K562 (cell line): ENCODE measurements around the gene GLI1. TPM values are rescaled to one million over a fixed set of nuclear protein-coding genes. Genes with fewer than 3 reads are reported as not detected.
A peak's percentile ranks its signal among the peaks of the same experiment; 100 is the strongest.

Experiments used
- ATF2 ChIP-seq: sonication (generic); formaldehyde crosslinking; IDR thresholded peaks from 2 replicates; pipeline ENCODE4 v1.8.1; 2022; ENCODE audit warnings: missing genetic modification reagents
- ATF6 ChIP-seq: sonication (generic); formaldehyde crosslinking; IDR thresholded peaks from 2 replicates; pipeline ENCODE4 v1.4.0; 2020; ENCODE audit warnings: mild to moderate bottlenecking, missing genetic modification reagents
- CTBP1 ChIP-seq: fragments of 450-650 bp; IDR thresholded peaks from 2 replicates; pipeline ENCODE4 v1.6.1; 2016; ENCODE audit warnings: borderline replicate concordance
- DIDO1 ChIP-seq: fragments of 450-650 bp; IDR thresholded peaks from 2 replicates; pipeline ENCODE4 v1.6.1; 2016; ENCODE audit warnings: low read depth, missing biosample characterization, missing genetic modification characterization
- DLX4 ChIP-seq: fragments of 250-450 bp; sonication (Bioruptor Pico); IDR thresholded peaks from 2 replicates; pipeline ENCODE4 v1.6.1; 2021; ENCODE audit warnings: mild to moderate bottlenecking
- GABPB1 ChIP-seq: sonication (generic); formaldehyde crosslinking; IDR thresholded peaks from 2 replicates; pipeline ENCODE4 v1.8.0; 2022; ENCODE audit warnings: mild to moderate bottlenecking, missing genetic modification reagents
- HNRNPK ChIP-seq: fragments of 200-400 bp; formaldehyde crosslinking; IDR thresholded peaks from one replicate; pipeline ENCODE4 v1.6.1; 2018; ENCODE audit warnings: mild to moderate bottlenecking, low read depth, low read length; ENCODE audit not compliant: poor library complexity, severe bottlenecking
- KAT7 ChIP-seq: sonication (generic); formaldehyde crosslinking; IDR thresholded peaks from 2 replicates; pipeline ENCODE4 v1.8.0; 2022; ENCODE audit warnings: missing genetic modification reagents, mild to moderate bottlenecking, borderline replicate concordance
- KLF16 ChIP-seq: IDR thresholded peaks from 2 replicates; pipeline ENCODE4 v1.6.1; 2016; ENCODE audit warnings: antibody characterized with exemption
- L3MBTL2 ChIP-seq: fragments of 450-650 bp; IDR thresholded peaks from 2 replicates; pipeline ENCODE4 v1.6.1; 2016; ENCODE audit warnings: mild to moderate bottlenecking, moderate library complexity
- MCM2 ChIP-seq: fragments of 450-650 bp; IDR thresholded peaks from 2 replicates; pipeline ENCODE4 v1.6.1; 2017; ENCODE audit warnings: low read depth, mild to moderate bottlenecking
- MIER1 ChIP-seq: fragments of 450-650 bp; IDR thresholded peaks from 2 replicates; pipeline ENCODE4 v1.6.1; 2016; ENCODE audit warnings: antibody characterized with exemption, mild to moderate bottlenecking, low read depth
- NR1H2 ChIP-seq: sonication (generic); formaldehyde crosslinking; IDR thresholded peaks from 2 replicates; pipeline ENCODE4 v1.4.0; 2020; ENCODE audit warnings: mild to moderate bottlenecking, missing genetic modification reagents
- NRF1 ChIP-seq, 2 experiments: fragments of 450-650 bp; IDR thresholded peaks in 1 of 2; conservative IDR thresholded peaks in 1 of 2; 2 replicates each; pipeline ENCODE4 v1.6.1; 2014; ENCODE audit warnings: mild to moderate bottlenecking in 2 of 2
- POLR2AphosphoS2 ChIP-seq: IDR thresholded peaks from 2 replicates; pipeline ENCODE4 v1.6.1; 2012; ENCODE audit warnings: low read length, improper control_type of control experiment
- RB1 ChIP-seq: fragments of 450-650 bp; IDR thresholded peaks from 2 replicates; pipeline ENCODE4 v1.6.1; 2017; ENCODE audit warnings: low read depth, mild to moderate bottlenecking
- RBM17 ChIP-seq: fragments of 200-400 bp; formaldehyde crosslinking; IDR thresholded peaks from 2 replicates; pipeline ENCODE4 v1.6.1; 2017; ENCODE audit warnings: low read depth, mild to moderate bottlenecking, low read length, borderline replicate concordance
- RFX1 ChIP-seq: fragments of 450-650 bp; IDR thresholded peaks from 2 replicates; pipeline ENCODE4 v1.6.1; 2016; ENCODE audit warnings: mild to moderate bottlenecking, moderate library complexity
- SIN3A ChIP-seq, 2 experiments: fragments of 150-350 bp in 1 of 2; IDR thresholded peaks; 2 replicates each; pipeline ENCODE4 v1.6.1; 2011 to 2016; ENCODE audit warnings: borderline replicate concordance in 2 of 2, low read depth in 2 of 2, low read length in 2 of 2, mild to moderate bottlenecking in 2 of 2, moderate library complexity in 2 of 2; ENCODE audit not compliant: control insufficient read depth in 1 of 2
- SRF ChIP-seq, 2 experiments: fragments of 250-450, 450-650 bp in 1 of 2; sonication (Bioruptor Pico) in 1 of 2; sonication (generic) in 1 of 2; formaldehyde crosslinking; IDR thresholded peaks; 2 replicates each; pipeline versions ENCODE4 v1.5.0 to v1.5.1; 2020 to 2022; ENCODE audit warnings: mild to moderate bottlenecking in 1 of 2, missing genetic modification reagents in 1 of 2
- ZBTB49 ChIP-seq: sonication (generic); formaldehyde crosslinking; IDR thresholded peaks from 2 replicates; pipeline ENCODE4 v1.8.0; 2022; ENCODE audit warnings: missing genetic modification reagents, mild to moderate bottlenecking, borderline replicate concordance
- ZNF232 ChIP-seq: sonication (generic); formaldehyde crosslinking; IDR thresholded peaks from 2 replicates; pipeline ENCODE4 v1.8.0; 2022; ENCODE audit warnings: mild to moderate bottlenecking, missing genetic modification reagents
- ZNF239 ChIP-seq: fragments of 250-450 bp; sonication (Bioruptor Pico); IDR thresholded peaks from 2 replicates; pipeline ENCODE4 v1.4.0; 2020; ENCODE audit warnings: mild to moderate bottlenecking
- polyA plus RNA-seq, 8 experiments: library from polyadenylated mRNA; depleted of rRNA in 4 of 8; stranded (reverse) in 5 of 8; unstranded in 3 of 8; fragments of >200 nt; fragmentation: Nextera tagmentation in 2 of 8; fragmentation: Illumina TruSeq in 1 of 8; extraction: Ambion mirVana in 2 of 8; extraction: Trizol in 1 of 8; gene quantifications; 2 replicates each; pipeline versions ENCODE4 v1.2.1 to v1.2.3, GENCODE V29; 2011 to 2014; ENCODE audit warnings: inconsistent platforms in 1 of 8, missing spikeins in 1 of 8
- total RNA-seq, 7 experiments: library from RNA; depleted of rRNA in 6 of 7; stranded (reverse); fragments of >200 nt in 6 of 7; fragmentation: Illumina TruSeq in 2 of 7; extraction: Trizol in 2 of 7; gene quantifications; 2 replicates each; pipeline versions ENCODE4 v1.2.1 to v1.2.3, GENCODE V29; 2011 to 2021; ENCODE audit warnings: low replicate concordance in 1 of 7

GLI1 gene
- total and polyA plus RNA-seq, 9 of the 15 experiments (the other 6 are each of a cell fraction or from before 2014, with no cell fraction given), result 0.24 to 3.7 (median 0.61) TPM

- TF ChIP-seq SRF (CRISPR knock-in tag; IDR thresholded peaks at IDR 0.05) (peak in 1 of 2 experiments; percentile 66; a peak in 2 of 4 replicates), DIDO1 (no peak), CTBP1 (peak; percentile 84), ZBTB49 (peak; percentile 52; the same call in 1 of the 2 replicates), NR1H2 (CRISPR knock-in tag) (no peak), L3MBTL2 (peak; percentile 97), RFX1 (no peak), MCM2 (no peak), RB1 (peak; percentile 48; the same call in 1 of the 2 replicates), KLF16 (no peak), ATF2 (CRISPR knock-in tag) (0 out of 2 replicates have a peak, but pooled peaks have one; percentile 62), HNRNPK (peak; percentile 98), NRF1 (conservative IDR thresholded peaks at IDR 0.05 in 1 of 2, IDR thresholded peaks at IDR 0.05 in 1 of 2) (peak; percentile 93 to 95), POLR2AphosphoS2 (peak; percentile 62; the same call in 1 of the 2 replicates), KAT7 (CRISPR knock-in tag) (peak; percentile 65; the same call in 1 of the 2 replicates), ZNF232 (CRISPR knock-in tag) (peak; percentile 96), RBM17 (no peak), MIER1 (no peak), ATF6 (CRISPR knock-in tag) (peak; percentile 91; the same call in 1 of the 2 replicates), SIN3A (IDR thresholded peaks at IDR 0.05; ENCODE audit: borderline replicate concordance in 2 of 2, control insufficient read depth in 1 of 2, low read depth in 2 of 2, low read length in 2 of 2) (peak in 1 of 2 experiments; percentile 43; a peak in 2 of 4 replicates), DLX4 (CRISPR knock-in tag) (no peak), GABPB1 (CRISPR knock-in tag) (peak; percentile 87), ZNF239 (0 out of 2 replicates have a peak, but pooled peaks have one; percentile 7)
Observed at GRCh38 chr12:57430931-57431566, 28.5 kb upstream of the GLI1 start, which contains the start of gene R3HDM2 (continued).
